Fibroblast of the aortic adventitia (primary cell): ENCODE data around the gene DHRS2. TPM values are rescaled to one million over a fixed set of nuclear protein-coding genes. Genes with fewer than 3 reads are reported as not detected.

Source experiments
- DNase-seq: peaks from one replicate; pipeline ENCODE4 v3.0.0-alpha.2; 2010; ENCODE audit warnings: low read depth
- H3K4me3 ChIP-seq: 2 replicates; pipeline ENCODE4 v1.5.1; 2011; ENCODE audit warnings: low read depth, mild to moderate bottlenecking, control low read depth, low read length, moderate library complexity
- total RNA-seq: library from RNA; depleted of rRNA; stranded (reverse); fragments of >200 nt; gene quantifications from 2 replicates; pipeline ENCODE4 v1.2.3, GENCODE V29; 2012; ENCODE audit warnings: low replicate concordance
- TF ChIP-seq, protein P1 (sequence below): IDR thresholded peaks from 2 replicates; pipeline ENCODE4 v1.5.1; 2011; ENCODE audit warnings: mild to moderate bottlenecking, low read length, control low read depth, inconsistent platforms; ENCODE audit not compliant: insufficient read depth

The DHRS2 gene
- total RNA-seq, 1 donor, result not detected

- TF ChIP-seq, protein P1, sequence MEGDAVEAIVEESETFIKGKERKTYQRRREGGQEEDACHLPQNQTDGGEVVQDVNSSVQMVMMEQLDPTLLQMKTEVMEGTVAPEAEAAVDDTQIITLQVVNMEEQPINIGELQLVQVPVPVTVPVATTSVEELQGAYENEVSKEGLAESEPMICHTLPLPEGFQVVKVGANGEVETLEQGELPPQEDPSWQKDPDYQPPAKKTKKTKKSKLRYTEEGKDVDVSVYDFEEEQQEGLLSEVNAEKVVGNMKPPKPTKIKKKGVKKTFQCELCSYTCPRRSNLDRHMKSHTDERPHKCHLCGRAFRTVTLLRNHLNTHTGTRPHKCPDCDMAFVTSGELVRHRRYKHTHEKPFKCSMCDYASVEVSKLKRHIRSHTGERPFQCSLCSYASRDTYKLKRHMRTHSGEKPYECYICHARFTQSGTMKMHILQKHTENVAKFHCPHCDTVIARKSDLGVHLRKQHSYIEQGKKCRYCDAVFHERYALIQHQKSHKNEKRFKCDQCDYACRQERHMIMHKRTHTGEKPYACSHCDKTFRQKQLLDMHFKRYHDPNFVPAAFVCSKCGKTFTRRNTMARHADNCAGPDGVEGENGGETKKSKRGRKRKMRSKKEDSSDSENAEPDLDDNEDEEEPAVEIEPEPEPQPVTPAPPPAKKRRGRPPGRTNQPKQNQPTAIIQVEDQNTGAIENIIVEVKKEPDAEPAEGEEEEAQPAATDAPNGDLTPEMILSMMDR, result no peak
Measured at GRCh38 chr14:23644919-23645336, 8.8 kb downstream of the DHRS2 start.

DNA sequence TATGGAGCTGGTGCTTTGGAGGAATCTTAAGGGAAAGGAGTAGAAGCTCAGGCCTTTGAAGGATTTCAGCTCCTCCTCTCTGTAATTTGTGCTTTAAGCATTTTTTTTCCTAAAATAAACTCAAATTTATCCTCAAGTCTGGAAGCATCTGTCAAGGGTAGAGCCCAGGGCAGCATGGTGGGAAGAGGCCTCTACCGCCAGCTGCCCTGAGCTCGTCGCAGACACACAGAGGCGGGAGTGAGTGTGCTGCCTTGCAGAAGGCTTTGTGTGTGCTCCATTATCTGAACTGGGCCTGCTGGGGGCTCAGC is 9.3 kb downstream of the DHRS2 start:
- H3K4me3 ChIP-seq, result no peak overlapping the region

More at GRCh38 chr14:23644919-23645336, 8.8 kb downstream of the DHRS2 start:
- H3K4me3 ChIP-seq, result no peak overlapping the region
- DNase-seq, result no peak

DNA sequence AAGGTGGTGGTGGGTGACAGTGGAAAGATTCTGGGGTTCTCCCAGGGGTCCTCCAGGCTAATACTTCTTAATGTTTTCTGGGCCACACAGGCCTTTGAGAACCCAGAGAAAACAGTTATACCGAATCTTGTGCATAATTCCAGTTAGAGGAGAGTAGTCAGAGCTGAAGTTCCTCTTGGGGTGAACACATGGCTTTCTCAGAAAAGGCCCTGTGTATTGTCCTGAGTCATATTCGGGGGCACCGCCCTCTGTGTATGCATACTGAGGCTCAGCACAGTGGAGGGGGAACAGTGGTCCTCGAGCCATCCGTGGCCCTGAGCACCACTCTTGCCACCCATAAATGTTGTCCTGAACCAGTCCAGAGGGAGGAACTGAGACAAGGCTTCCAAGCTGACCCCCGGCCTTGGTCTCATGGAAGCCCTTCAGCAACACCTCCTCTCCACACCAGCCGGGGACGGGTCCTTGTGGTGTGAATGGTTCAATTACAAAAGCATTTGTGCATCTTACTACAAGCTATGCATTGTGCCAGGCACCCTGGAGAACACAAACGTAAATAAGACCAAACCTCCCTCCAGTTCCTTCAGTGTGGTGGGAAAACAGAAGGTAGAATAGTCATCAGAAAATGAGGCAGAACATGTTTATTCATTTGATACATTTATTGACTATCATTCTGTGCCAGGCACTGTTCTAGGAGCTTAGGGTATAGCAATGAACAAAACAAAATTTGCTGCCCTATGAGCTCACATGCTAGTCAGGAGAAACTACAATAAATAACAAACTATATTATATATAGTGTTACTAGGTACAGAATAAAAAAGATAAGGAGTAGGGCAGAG is 9.9 kb downstream of the DHRS2 start:
- no peak for DNase-seq
- no peak overlapping the region for H3K4me3 ChIP-seq
- TF ChIP-seq, protein P1, result no peak

More for the DNA sequence above, 9.3 kb downstream of the DHRS2 start:
- no peak for DNase-seq
- TF ChIP-seq, protein P1, result no peak

DNA sequence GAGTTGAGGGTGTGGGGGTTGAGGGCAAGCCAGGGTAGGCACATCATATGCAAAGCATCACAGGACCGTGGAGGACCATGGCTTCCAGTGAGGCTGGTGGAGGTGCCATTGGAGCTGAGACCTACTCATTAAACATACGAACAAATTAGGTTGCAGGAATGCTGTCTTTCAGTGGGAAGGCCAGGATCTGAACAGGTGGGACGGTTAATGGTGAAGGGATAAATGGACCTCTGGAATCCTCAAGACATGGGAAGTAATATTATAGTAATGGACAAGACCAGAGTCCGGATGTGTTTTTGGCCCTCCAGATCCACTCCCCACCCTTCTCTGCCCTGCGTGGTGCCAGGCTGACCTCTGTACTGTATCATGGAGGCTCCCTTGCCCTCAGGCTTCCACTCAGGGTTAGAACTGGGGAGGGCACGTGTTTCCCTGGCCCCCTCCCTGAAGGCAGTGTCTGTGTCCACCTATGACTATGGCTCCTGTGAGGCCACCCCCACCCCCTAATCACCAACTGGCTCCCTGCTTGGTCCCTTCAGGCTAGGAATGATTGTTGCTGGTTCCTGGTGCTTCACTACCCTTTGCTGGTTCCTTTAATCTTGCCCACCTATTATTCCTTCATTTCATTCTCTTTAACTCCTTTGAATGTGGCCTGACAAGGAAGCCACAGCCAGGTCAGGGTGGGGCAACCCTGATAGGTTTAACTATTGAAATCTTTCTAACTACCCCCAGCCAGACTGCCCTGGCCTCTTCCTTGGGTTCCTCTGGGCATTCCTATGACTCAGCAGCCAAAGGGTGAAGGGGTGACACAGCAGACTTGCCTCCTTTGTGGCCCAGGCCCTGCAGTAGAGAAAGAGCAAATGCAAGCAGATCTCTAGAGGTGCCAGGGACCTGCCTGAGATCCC is 10.7 kb downstream of the DHRS2 start:
- no peak for DNase-seq
- no peak overlapping the region for H3K4me3 ChIP-seq
- TF ChIP-seq, protein P1, result no peak

DNA sequence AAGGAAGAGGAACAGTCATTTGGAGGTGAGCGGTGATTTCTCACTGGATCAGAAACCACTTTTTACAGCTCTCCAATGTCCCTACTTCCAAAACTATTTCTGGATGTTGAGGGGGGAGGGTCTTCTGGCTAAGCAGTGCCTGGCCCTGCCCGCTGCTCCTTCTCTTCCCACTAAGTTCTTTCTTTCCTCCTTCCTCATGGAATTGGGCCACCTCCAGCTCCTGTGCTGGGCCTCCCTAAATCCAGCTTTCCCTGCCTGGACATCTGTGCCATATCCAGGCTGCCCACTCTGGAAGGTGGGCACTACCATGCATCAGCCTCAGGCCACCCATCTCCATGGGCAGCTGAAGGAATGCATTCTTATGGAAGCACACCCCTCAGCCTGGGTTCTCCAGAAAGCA is 11.5 kb downstream of the DHRS2 start:
- no peak for DNase-seq
- TF ChIP-seq, protein P1, result no peak
- no peak overlapping the region for H3K4me3 ChIP-seq

DNA sequence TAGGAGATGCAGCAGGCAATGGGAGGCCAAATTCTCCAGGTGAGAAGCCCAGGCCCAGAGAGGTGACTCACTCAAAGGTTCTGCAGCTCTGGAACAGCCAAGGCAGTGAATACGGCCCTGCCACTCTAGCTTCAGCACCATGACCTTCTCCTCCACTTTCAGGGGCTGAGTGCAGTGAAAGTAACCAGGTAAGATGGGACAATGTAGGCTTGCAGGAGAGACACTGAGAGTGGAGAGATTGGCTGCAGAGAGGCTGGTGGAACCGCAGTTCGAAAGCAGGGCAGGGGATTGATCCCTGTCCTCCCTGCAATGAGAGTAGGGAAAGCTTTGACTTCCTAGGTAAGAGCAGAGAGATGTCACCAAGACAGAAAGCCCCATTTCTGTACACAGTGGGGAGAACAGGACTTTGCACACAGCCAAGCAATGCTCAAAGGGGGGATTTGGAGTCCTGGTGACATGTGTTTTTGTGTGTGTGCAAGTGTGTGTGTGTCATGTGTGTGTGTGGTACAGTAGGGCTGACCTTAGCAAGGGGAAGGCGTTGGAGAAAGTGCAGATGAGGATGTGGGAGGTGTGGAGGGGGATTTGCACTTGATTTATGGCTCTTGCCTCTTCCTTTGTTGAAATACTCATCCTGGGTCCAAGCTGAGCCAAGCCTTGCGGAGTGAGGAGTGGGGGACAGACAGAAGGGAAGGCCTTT is 12.7 kb downstream of the DHRS2 start:
- TF ChIP-seq, protein P1, result no peak
- DNase-seq, result no peak
- no peak overlapping the region for H3K4me3 ChIP-seq
